GM23338 (cell line): Measurements from ENCODE around the gene METTL3. TPM values are rescaled to one million over a fixed set of nuclear protein-coding genes. Genes with fewer than 3 reads are reported as not detected.
A peak's percentile ranks its signal among the peaks of the same experiment; 100 is the strongest.

Experiments
- ATAC-seq: fragments of 200-7000 bp; cut with Tn5 transposase; 3 replicates; pipeline ENCODE4 v1.9.1; 2020
- DNase-seq: peaks from one replicate; pipeline ENCODE4 v3.0.0-alpha.2; 2015; ENCODE audit warnings: low spot score
- H2AFZ ChIP-seq: fragments of 200-600 bp; sonication (generic); 2 replicates; pipeline ENCODE4 v1.8.0; 2016; ENCODE audit warnings: antibody characterized with exemption, mild to moderate bottlenecking, moderate library complexity
- H3F3A ChIP-seq: fragments of 200-600 bp; sonication (generic); replicated peaks from 2 replicates; pipeline ENCODE4 v1.8.0; 2017; ENCODE audit warnings: antibody characterized with exemption, mixed run types, low read depth
- H3K27ac ChIP-seq: fragments of 200-600 bp; sonication (generic); 2 replicates; pipeline ENCODE4 v1.6.1; 2016; ENCODE audit warnings: low read depth
- H3K27me3 ChIP-seq: fragments of 200-600 bp; sonication (generic); 2 replicates; pipeline ENCODE4 v1.8.0; 2016; ENCODE audit warnings: mild to moderate bottlenecking, mixed run types, moderate library complexity; ENCODE audit not compliant: insufficient read depth
- H3K36me3 ChIP-seq: fragments of 200-600 bp; sonication (generic); 2 replicates; pipeline ENCODE4 v1.8.0; 2016; ENCODE audit warnings: mild to moderate bottlenecking; ENCODE audit not compliant: insufficient read depth
- H3K4me1 ChIP-seq: fragments of 200-600 bp; sonication (generic); 2 replicates; pipeline ENCODE4 v1.8.0; 2016; ENCODE audit warnings: mild to moderate bottlenecking, moderate library complexity; ENCODE audit not compliant: insufficient read depth
- H3K4me2 ChIP-seq: fragments of 200-600 bp; sonication (generic); 2 replicates; pipeline ENCODE4 v1.7.1; 2017; ENCODE audit warnings: mixed run types
- H3K4me3 ChIP-seq: fragments of 200-600 bp; sonication (generic); 2 replicates; pipeline ENCODE4 v1.6.1; 2016; ENCODE audit warnings: mixed run types
- H3K79me2 ChIP-seq: fragments of 200-600 bp; sonication (generic); replicated peaks from 2 replicates; pipeline ENCODE4 v1.8.0; 2017; ENCODE audit warnings: mild to moderate bottlenecking; ENCODE audit not compliant: insufficient read depth
- H3K9me2 ChIP-seq: fragments of 200-600 bp; sonication (generic); 2 replicates; pipeline ENCODE4 v1.8.0; 2017; ENCODE audit not compliant: insufficient read depth
- H4K20me1 ChIP-seq: fragments of 200-600 bp; sonication (generic); replicated peaks from 2 replicates; pipeline ENCODE4 v1.8.0; 2017; ENCODE audit warnings: mild to moderate bottlenecking; ENCODE audit not compliant: insufficient read depth
- H3K27ac Mint-ChIP-seq: 2 replicates; pipeline ENCODE4 v1.8.0; 2020; ENCODE audit warnings: inconsistent platforms, mild to moderate bottlenecking, moderate library complexity, mixed read lengths
- H3K27me3 Mint-ChIP-seq: 3 replicates; pipeline ENCODE4 v1.8.0; 2022; ENCODE audit warnings: low read depth, mild to moderate bottlenecking, moderate library complexity, mixed read lengths, inconsistent platforms; ENCODE audit not compliant: insufficient read depth, poor library complexity
- H3K36me3 Mint-ChIP-seq: 3 replicates; pipeline ENCODE4 v1.8.0; 2021; ENCODE audit warnings: low read depth, mild to moderate bottlenecking, inconsistent platforms, moderate library complexity, mixed read lengths
- H3K4me1 Mint-ChIP-seq: 3 replicates; pipeline ENCODE4 v1.8.0; 2020; ENCODE audit warnings: mild to moderate bottlenecking, inconsistent platforms, mixed read lengths
- H3K4me3 Mint-ChIP-seq: 3 replicates; pipeline ENCODE4 v1.8.0; 2021; ENCODE audit warnings: moderate library complexity, mild to moderate bottlenecking, inconsistent platforms, mixed read lengths
- H3K9me3 Mint-ChIP-seq: 3 replicates; pipeline ENCODE4 v1.8.0; 2020; ENCODE audit warnings: moderate library complexity, mild to moderate bottlenecking, inconsistent platforms, mixed read lengths
- CTCF ChIP-seq, 2 experiments: fragments of 200-600 bp in 1 of 2; sonication (generic) in 1 of 2; conservative IDR thresholded peaks; 2 replicates each; pipeline versions ENCODE4 v1.5.1 to v1.6.1; 2016 to 2017; ENCODE audit warnings: antibody characterized with exemption in 2 of 2, low read depth in 2 of 2, mild to moderate bottlenecking in 2 of 2, moderate library complexity in 1 of 2
- ETS1 ChIP-seq: IDR thresholded peaks from 2 replicates; pipeline ENCODE4 v1.6.1; 2016; ENCODE audit warnings: antibody characterized with exemption
- EZH2phosphoT487 ChIP-seq: fragments of 200-600 bp; sonication (generic); IDR thresholded peaks from one replicate; pipeline ENCODE4 v1.8.1; 2018; ENCODE audit warnings: antibody characterized with exemption; ENCODE audit not compliant: unreplicated experiment
- JUNB ChIP-seq: IDR thresholded peaks from one replicate; pipeline ENCODE4 v1.6.1; 2016; ENCODE audit warnings: antibody characterized with exemption; ENCODE audit not compliant: unreplicated experiment
- NANOG ChIP-seq: IDR thresholded peaks from 2 replicates; pipeline ENCODE4 v1.6.1; 2016; ENCODE audit warnings: antibody characterized with exemption, borderline replicate concordance
- POLR2AphosphoS5 ChIP-seq: IDR thresholded peaks from 2 replicates; pipeline ENCODE4 v1.6.1; 2016; ENCODE audit warnings: antibody characterized with exemption, low read depth
- STAT1 ChIP-seq: IDR thresholded peaks from one replicate; pipeline ENCODE4 v1.6.1; 2016; ENCODE audit warnings: antibody characterized with exemption; ENCODE audit not compliant: unreplicated experiment
- ZNF114 ChIP-seq: fragments of 250-450 bp; sonication (Bioruptor Pico); IDR thresholded peaks from 2 replicates; pipeline ENCODE4 v1.5.0; 2020; ENCODE audit warnings: mild to moderate bottlenecking, moderate library complexity
- ZNF331 ChIP-seq: fragments of 250-450 bp; sonication (Bioruptor Pico); IDR thresholded peaks from 2 replicates; pipeline ENCODE4 v1.5.0; 2020; ENCODE audit warnings: low read depth, mild to moderate bottlenecking, moderate library complexity
- polyA plus RNA-seq: library from polyadenylated mRNA; unstranded; fragments of >200 nt; fragmentation: Nextera tagmentation; extraction: Ambion mirVana; gene quantifications from 2 replicates; pipeline ENCODE4 v1.2.1, GENCODE V29; 2016
- total RNA-seq: library from RNA; depleted of rRNA; stranded (reverse); fragments of >200 nt; shearing (Covaris generic); gene quantifications from 2 replicates; pipeline ENCODE4 v1.2.3, GENCODE V29; 2014
- TF ChIP-seq, protein P1 (sequence below): IDR thresholded peaks from one replicate; pipeline ENCODE4 v1.6.1; 2018; ENCODE audit warnings: antibody characterized with exemption; ENCODE audit not compliant: unreplicated experiment
- TF ChIP-seq, protein P2 (sequence below): fragments of 250-450 bp; sonication (Bioruptor Pico); IDR thresholded peaks from 2 replicates; pipeline ENCODE4 v1.5.0; 2020; ENCODE audit warnings: mild to moderate bottlenecking, moderate library complexity

METTL3 gene
- total and polyA plus RNA-seq, 2 experiments from 2014 or later = 100 to 140 TPM

DNA sequence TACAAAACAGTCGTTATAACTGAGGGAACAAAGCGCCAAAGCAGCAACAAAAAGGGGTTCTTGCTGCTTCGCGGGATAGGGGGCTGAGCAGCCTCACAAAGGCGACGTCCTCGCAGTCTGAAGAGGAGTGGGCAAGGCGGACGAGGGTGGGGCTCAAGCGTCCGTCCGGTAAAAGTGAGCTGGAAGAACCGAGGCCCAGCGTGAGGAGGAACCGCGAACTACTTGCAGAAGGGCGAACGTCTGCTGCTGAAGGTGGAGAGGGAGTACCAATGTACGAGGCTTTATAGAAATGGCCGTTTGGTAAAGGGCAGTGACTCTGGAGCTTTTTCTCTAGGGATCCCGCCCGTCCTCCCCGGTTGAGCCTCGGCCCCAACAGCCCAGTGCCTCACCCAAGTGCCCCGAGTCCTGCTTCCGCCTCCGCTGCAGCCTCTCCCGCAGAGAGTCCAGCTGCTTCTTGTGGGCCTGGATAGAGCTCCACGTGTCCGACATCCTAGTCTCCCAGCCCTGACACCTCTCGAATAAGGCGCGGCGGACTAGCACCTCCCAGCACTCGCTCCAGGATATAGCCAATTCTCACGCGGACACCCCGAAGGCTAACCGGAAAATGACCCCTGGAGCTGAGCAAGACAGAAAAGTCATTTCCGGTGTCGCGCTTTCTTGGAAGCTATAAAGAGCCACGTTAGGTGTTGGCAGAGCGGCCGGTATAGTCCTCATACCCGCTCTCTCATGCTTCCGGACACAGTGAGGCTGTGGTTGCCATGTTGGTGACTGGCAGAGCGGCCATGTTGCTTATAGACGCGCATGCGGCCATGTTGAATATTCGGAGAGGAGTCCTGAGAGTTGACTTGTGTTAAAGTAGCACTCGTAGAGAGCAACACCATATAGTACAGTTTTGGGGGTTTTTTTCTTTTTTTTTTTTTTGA, at the start of gene METTL3 (continued):
- TF ChIP-seq, protein P1, sequence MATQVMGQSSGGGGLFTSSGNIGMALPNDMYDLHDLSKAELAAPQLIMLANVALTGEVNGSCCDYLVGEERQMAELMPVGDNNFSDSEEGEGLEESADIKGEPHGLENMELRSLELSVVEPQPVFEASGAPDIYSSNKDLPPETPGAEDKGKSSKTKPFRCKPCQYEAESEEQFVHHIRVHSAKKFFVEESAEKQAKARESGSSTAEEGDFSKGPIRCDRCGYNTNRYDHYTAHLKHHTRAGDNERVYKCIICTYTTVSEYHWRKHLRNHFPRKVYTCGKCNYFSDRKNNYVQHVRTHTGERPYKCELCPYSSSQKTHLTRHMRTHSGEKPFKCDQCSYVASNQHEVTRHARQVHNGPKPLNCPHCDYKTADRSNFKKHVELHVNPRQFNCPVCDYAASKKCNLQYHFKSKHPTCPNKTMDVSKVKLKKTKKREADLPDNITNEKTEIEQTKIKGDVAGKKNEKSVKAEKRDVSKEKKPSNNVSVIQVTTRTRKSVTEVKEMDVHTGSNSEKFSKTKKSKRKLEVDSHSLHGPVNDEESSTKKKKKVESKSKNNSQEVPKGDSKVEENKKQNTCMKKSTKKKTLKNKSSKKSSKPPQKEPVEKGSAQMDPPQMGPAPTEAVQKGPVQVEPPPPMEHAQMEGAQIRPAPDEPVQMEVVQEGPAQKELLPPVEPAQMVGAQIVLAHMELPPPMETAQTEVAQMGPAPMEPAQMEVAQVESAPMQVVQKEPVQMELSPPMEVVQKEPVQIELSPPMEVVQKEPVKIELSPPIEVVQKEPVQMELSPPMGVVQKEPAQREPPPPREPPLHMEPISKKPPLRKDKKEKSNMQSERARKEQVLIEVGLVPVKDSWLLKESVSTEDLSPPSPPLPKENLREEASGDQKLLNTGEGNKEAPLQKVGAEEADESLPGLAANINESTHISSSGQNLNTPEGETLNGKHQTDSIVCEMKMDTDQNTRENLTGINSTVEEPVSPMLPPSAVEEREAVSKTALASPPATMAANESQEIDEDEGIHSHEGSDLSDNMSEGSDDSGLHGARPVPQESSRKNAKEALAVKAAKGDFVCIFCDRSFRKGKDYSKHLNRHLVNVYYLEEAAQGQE = no peak

DNA sequence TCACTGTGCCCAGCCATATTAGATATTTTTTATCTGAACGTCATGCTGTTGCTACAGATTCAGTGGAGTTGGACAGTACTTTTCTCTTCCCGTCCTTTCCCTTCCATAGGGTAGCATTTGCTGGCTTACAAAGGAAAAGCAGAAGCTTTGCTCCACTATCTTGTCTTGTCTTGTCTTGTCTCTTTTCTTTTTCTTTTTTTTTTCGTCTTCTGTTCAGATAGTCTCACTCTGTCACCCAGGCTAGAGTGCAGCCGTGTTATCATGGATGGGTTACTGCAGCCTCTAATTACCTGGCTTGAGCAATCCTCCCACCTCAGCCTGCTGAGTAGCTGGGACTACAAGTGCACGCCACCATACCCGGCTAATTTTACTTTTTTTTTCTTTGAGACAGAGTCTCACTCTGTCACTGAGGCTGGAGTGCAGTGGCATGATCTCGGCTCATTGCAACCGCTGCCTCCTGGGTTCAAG, 47.6 kb upstream of the METTL3 start:
- H3K4me3 Mint-ChIP-seq = no peak overlapping the region
- H3K4me1 Mint-ChIP-seq = peaks cover 25% of the 10 kb centered on the region
- H3K27ac Mint-ChIP-seq = peak overlapping the region; percentile 90
- TF ChIP-seq NANOG (no peak), POLR2AphosphoS5 (no peak), CTCF (conservative IDR thresholded peaks at IDR 0.05; ENCODE audit: low read depth in 2 of 2) (no peak), ZNF331 (CRISPR knock-in tag) (no peak), EZH2phosphoT487 (no peak), ZNF114 (no peak), JUNB (no peak), ETS1 (no peak), STAT1 (no peak)
- TF ChIP-seq, protein P2, sequence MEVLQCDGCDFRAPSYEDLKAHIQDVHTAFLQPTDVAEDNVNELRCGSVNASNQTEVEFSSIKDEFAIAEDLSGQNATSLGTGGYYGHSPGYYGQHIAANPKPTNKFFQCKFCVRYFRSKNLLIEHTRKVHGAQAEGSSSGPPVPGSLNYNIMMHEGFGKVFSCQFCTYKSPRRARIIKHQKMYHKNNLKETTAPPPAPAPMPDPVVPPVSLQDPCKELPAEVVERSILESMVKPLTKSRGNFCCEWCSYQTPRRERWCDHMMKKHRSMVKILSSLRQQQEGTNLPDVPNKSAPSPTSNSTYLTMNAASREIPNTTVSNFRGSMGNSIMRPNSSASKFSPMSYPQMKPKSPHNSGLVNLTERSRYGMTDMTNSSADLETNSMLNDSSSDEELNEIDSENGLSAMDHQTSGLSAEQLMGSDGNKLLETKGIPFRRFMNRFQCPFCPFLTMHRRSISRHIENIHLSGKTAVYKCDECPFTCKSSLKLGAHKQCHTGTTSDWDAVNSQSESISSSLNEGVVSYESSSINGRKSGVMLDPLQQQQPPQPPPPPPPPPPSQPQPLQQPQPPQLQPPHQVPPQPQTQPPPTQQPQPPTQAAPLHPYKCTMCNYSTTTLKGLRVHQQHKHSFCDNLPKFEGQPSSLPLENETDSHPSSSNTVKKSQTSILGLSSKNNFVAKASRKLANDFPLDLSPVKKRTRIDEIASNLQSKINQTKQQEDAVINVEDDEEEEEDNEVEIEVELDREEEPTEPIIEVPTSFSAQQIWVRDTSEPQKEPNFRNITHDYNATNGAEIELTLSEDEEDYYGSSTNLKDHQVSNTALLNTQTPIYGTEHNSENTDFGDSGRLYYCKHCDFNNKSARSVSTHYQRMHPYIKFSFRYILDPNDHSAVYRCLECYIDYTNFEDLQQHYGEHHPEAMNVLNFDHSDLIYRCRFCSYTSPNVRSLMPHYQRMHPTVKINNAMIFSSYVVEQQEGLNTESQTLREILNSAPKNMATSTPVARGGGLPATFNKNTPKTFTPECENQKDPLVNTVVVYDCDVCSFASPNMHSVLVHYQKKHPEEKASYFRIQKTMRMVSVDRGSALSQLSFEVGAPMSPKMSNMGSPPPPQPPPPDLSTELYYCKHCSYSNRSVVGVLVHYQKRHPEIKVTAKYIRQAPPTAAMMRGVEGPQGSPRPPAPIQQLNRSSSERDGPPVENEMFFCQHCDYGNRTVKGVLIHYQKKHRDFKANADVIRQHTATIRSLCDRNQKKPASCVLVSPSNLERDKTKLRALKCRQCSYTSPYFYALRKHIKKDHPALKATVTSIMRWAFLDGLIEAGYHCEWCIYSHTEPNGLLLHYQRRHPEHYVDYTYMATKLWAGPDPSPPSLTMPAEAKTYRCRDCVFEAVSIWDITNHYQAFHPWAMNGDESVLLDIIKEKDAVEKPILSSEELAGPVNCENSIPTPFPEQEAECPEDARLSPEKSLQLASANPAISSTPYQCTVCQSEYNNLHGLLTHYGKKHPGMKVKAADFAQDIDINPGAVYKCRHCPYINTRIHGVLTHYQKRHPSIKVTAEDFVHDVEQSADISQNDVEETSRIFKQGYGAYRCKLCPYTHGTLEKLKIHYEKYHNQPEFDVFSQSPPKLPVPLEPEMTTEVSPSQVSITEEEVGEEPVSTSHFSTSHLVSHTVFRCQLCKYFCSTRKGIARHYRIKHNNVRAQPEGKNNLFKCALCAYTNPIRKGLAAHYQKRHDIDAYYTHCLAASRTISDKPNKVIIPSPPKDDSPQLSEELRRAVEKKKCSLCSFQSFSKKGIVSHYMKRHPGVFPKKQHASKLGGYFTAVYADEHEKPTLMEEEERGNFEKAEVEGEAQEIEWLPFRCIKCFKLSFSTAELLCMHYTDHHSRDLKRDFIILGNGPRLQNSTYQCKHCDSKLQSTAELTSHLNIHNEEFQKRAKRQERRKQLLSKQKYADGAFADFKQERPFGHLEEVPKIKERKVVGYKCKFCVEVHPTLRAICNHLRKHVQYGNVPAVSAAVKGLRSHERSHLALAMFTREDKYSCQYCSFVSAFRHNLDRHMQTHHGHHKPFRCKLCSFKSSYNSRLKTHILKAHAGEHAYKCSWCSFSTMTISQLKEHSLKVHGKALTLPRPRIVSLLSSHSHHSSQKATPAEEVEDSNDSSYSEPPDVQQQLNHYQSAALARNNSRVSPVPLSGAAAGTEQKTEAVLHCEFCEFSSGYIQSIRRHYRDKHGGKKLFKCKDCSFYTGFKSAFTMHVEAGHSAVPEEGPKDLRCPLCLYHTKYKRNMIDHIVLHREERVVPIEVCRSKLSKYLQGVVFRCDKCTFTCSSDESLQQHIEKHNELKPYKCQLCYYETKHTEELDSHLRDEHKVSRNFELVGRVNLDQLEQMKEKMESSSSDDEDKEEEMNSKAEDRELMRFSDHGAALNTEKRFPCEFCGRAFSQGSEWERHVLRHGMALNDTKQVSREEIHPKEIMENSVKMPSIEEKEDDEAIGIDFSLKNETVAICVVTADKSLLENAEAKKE (CRISPR knock-in tag) = no peak

More for the DNA sequence above, 47.6 kb upstream of the METTL3 start:
- DNase-seq (peak; percentile 20), ATAC-seq (no peak)
- Mint-ChIP-seq H3K36me3 (no peaks in the 10 kb centered on the region), H3K27me3 (peaks cover 16% of the 10 kb centered on the region), H3K9me3 (peaks cover 2% of the 10 kb centered on the region; the same call in 1 of the 3 replicates)
- Histone ChIP-seq H3K27me3 (no peaks in the 10 kb centered on the region), H3K27ac (peak overlapping the region; percentile 90; the same call in 1 of the 2 replicates), H3K9me2 (no peaks in the 10 kb centered on the region), H3K36me3 (no peaks in the 10 kb centered on the region), H3K4me3 (no peak overlapping the region), H2AFZ (no peak overlapping the region; the same call in none of the 2 replicates), H4K20me1 (no peaks in the 10 kb centered on the region), H3K4me1 (peaks cover 9% of the 10 kb centered on the region; the same call in 1 of the 2 replicates), H3K4me2 (no peak overlapping the region), H3F3A (peaks cover 3% of the 10 kb centered on the region; the same call in 1 of the 2 replicates), H3K79me2 (no peaks in the 10 kb centered on the region)
